GM13976 (cell line): ENCODE measurements around the gene CACYBP.

Experiments used
- DNase-seq: peaks from one replicate; pipeline ENCODE4 v3.0.0; 2012; ENCODE audit warnings: low spot score
- in situ Hi-C: fragments of 300-500 bp; cut with MboI; formaldehyde crosslinking; loops from one replicate; pipeline ENCODE4 v1.12.0; 2022; ENCODE audit warnings: low sequenced_read_pairs, mixed read lengths, inconsistent platforms; ENCODE audit not compliant: unreplicated experiment
- TF ChIP-seq, protein P1 (sequence below): IDR thresholded peaks from 2 replicates; pipeline ENCODE4 v1.5.1; 2012; ENCODE audit warnings: borderline replicate concordance, mild to moderate bottlenecking; ENCODE audit not compliant: insufficient read depth; ENCODE audit errors: extremely low read depth, missing control alignments, control extremely low read depth

Gene CACYBP

GRCh38 chr1:174971902-174972301 is 27.8 kb upstream of the CACYBP start:
- no peak for DNase-seq
- in situ Hi-C loops = loop anchor here (10.0 kb wide), 1 partner anchor 177 kb away; no protein-coding TSS in a partner anchor

GRCh38 chr1:174974711-174975119 is 25.0 kb upstream of the CACYBP start:
- TF ChIP-seq, protein P1, sequence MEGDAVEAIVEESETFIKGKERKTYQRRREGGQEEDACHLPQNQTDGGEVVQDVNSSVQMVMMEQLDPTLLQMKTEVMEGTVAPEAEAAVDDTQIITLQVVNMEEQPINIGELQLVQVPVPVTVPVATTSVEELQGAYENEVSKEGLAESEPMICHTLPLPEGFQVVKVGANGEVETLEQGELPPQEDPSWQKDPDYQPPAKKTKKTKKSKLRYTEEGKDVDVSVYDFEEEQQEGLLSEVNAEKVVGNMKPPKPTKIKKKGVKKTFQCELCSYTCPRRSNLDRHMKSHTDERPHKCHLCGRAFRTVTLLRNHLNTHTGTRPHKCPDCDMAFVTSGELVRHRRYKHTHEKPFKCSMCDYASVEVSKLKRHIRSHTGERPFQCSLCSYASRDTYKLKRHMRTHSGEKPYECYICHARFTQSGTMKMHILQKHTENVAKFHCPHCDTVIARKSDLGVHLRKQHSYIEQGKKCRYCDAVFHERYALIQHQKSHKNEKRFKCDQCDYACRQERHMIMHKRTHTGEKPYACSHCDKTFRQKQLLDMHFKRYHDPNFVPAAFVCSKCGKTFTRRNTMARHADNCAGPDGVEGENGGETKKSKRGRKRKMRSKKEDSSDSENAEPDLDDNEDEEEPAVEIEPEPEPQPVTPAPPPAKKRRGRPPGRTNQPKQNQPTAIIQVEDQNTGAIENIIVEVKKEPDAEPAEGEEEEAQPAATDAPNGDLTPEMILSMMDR = no peak
- in situ Hi-C loops = loop anchor here (10.0 kb wide), 1 partner anchor 180 kb away; no protein-coding TSS in a partner anchor
- DNase-seq = no peak

More at GRCh38 chr1:174971902-174972301, 27.8 kb upstream of the CACYBP start:
- TF ChIP-seq, protein P1 = no peak

GRCh38 chr1:174975764-174976163 is 24.0 kb upstream of the CACYBP start:
- no peak for DNase-seq
- in situ Hi-C loops = loop anchor here (10.0 kb wide), 1 partner anchor 181 kb away; no protein-coding TSS in a partner anchor
- TF ChIP-seq, protein P1 = no peak

GRCh38 chr1:174976436-174977108 is 23.2 kb upstream of the CACYBP start:
- in situ Hi-C loops = loop anchor here (10.0 kb wide), 1 partner anchor 182 kb away; no protein-coding TSS in a partner anchor
- no peak for DNase-seq
- TF ChIP-seq, protein P1 = no peak

DNA sequence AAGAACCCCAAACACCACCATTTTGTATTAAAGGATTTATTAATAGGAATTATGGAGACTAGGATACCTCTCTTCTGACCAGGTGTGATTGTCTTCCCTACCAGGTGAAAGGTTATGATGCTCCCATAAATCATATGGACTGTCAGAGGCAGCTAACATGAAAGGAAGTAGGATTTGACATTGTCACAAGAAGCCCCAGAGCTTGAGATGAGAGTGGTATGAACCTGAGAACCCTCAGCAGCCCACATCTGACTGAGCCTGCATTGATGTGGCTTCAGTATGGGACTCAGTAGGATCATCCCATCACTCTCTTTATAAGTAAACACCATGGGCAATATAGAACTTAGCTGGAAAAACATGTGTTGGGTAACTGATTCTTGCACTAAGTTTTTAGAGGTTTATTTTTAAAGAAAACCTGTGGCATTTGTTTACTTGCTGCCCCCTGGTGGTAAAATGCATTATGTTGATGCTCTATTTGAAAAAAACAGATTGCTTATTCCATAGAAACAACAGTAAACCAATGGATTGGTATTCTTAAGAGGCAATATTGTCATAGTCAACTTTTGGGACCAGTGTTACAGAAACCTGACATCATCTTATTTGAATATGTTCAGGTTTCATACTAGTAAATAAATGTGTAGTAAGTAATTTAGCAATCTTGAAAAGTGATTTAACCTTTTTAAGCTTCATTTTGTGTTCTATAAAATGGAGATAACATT is 16.6 kb upstream of the CACYBP start:
- in situ Hi-C loops = no loop called here
- DNase-seq = no peak
- TF ChIP-seq, protein P1 = peak; percentile 25

- in situ Hi-C loops = no loop called here
- TF ChIP-seq, protein P1 = no peak
- DNase-seq = no peak
Measured at GRCh38 chr1:174984952-174985351, 14.8 kb upstream of the CACYBP start.
